Lung microvascular endothelial cell (primary cell): ENCODE data around the gene FAM124A. TPM values are rescaled to one million over a fixed set of nuclear protein-coding genes. Genes with fewer than 3 reads are reported as not detected.
A peak's percentile ranks its signal among the peaks of the same experiment; 100 is the strongest.
"Not testable (repeated sequence)": the region's sequence is repeated elsewhere in the genome, so short reads cannot be mapped to it uniquely, and the experiment has no call there.

Experiments
- DNase-seq, 2 donors: peaks; one replicate each; pipeline versions ENCODE4 v3.0.0 to v3.0.0-alpha.2; 2010; ENCODE audit warnings: low read depth in 2 of 2
- total RNA-seq: library from RNA; depleted of rRNA; stranded (reverse); fragments of >200 nt; gene quantifications from 2 replicates; pipeline ENCODE4 v1.2.1, GENCODE V29; 2014

FAM124A gene
- total RNA-seq, 1 donor from 2014 or later, result 3.4 TPM

- DNase-seq, result no peak
Observed at GRCh38 chr13:51269039-51269438, 46.8 kb downstream of the FAM124A start.

GRCh38 chr13:51270623-51271415 is 48.6 kb downstream of the FAM124A start:
- DNase-seq, result no peak

- DNase-seq, result no peak
Observed at GRCh38 chr13:51271528-51272085, 49.4 kb downstream of the FAM124A start.

- no peak for DNase-seq
Observed at GRCh38 chr13:51275101-51275500, 52.9 kb downstream of the FAM124A start.

GRCh38 chr13:51276636-51277035 is 54.4 kb downstream of the FAM124A start:
- DNase-seq, result peak; percentile 40 to 83

- DNase-seq, result no peak
Observed at GRCh38 chr13:51277928-51278327, 55.7 kb downstream of the FAM124A start.

- DNase-seq, result no peak
Observed at GRCh38 chr13:51278426-51279130, 56.4 kb downstream of the FAM124A start.

GRCh38 chr13:51280379-51280940 is 58.3 kb downstream of the FAM124A start:
- DNase-seq, result no peak

GRCh38 chr13:51282322-51282721 is 60.1 kb downstream of the FAM124A start:
- no peak for DNase-seq

GRCh38 chr13:51282923-51283322 is 60.7 kb downstream of the FAM124A start:
- not testable (repeated sequence) for DNase-seq

- DNase-seq, result no peak
Observed at GRCh38 chr13:51283371-51283770, 61.2 kb downstream of the FAM124A start.

- no peak for DNase-seq
Observed at GRCh38 chr13:51284339-51284738, 62.1 kb downstream of the FAM124A start.

- peak; percentile 71 to 85 for DNase-seq
Observed at GRCh38 chr13:51286135-51287002, 64.2 kb downstream of the FAM124A start.

- DNase-seq, result no peak
Observed at GRCh38 chr13:51287758-51288157, 65.6 kb downstream of the FAM124A start.

- DNase-seq, result not testable (repeated sequence)
Observed at GRCh38 chr13:51288254-51288653, 66.1 kb downstream of the FAM124A start.

GRCh38 chr13:51291341-51291740 is 69.1 kb downstream of the FAM124A start:
- DNase-seq, result no peak

- DNase-seq, result no peak
Observed at GRCh38 chr13:51292000-51292565, 69.9 kb downstream of the FAM124A start.

GRCh38 chr13:51297556-51297955 is 75.4 kb downstream of the FAM124A start:
- DNase-seq, result no peak

GRCh38 chr13:51298812-51299211 is 76.6 kb downstream of the FAM124A start:
- DNase-seq, result peak in 1 of 2 donors; percentile 8

GRCh38 chr13:51303063-51303552 is 80.9 kb downstream of the FAM124A start:
- no peak for DNase-seq

GRCh38 chr13:51303882-51304281 is 81.7 kb downstream of the FAM124A start:
- no peak for DNase-seq
